Activated naive CD8-positive, alpha-beta T cell treated with anti-CD3 and anti-CD28 coated beads, Interleukin-2, amount 50 U/mL, for 24 hours (primary cell): Measurements from ENCODE around the gene C1QTNF12.
A peak's percentile ranks its signal among the peaks of the same experiment; 100 is the strongest.

Experiments
- ATAC-seq: fragments of 150-1000 bp; cut with Tn5 transposase; one replicate; pipeline ENCODE4 v1.10.0; 2021
- DNase-seq: peaks from one replicate; pipeline ENCODE4 v3.0.0; 2021
- H3K27ac Mint-ChIP-seq: one replicate; pipeline ENCODE4 v1.8.0; 2021; ENCODE audit warnings: mild to moderate bottlenecking, mixed read lengths
- H3K27me3 Mint-ChIP-seq: one replicate; pipeline ENCODE4 v1.8.0; 2021; ENCODE audit warnings: mixed read lengths
- H3K36me3 Mint-ChIP-seq: one replicate; pipeline ENCODE4 v1.8.0; 2021; ENCODE audit warnings: low read depth, mixed read lengths
- H3K4me1 Mint-ChIP-seq: one replicate; pipeline ENCODE4 v1.8.0; 2021; ENCODE audit warnings: mixed read lengths
- H3K4me3 Mint-ChIP-seq: one replicate; pipeline ENCODE4 v1.8.0; 2021; ENCODE audit warnings: mild to moderate bottlenecking, moderate library complexity, mixed read lengths
- H3K9me3 Mint-ChIP-seq: one replicate; pipeline ENCODE4 v1.8.0; 2021; ENCODE audit warnings: mixed read lengths

Gene C1QTNF12

GRCh38 chr1:1246577-1247340 lies at the start of gene C1QTNF12:
Gene C1QTNF12 (minus strand): TSS chr1:1246722. CDS start chr1:1246690, 32 bp downstream.
- Mint-ChIP-seq H3K27me3 (no peaks in the 10 kb centered on the region), H3K36me3 (peaks cover 2% of the 10 kb centered on the region), H3K9me3 (no peaks in the 10 kb centered on the region), H3K4me1 (peaks cover 18% of the 10 kb centered on the region), H3K4me3 (no peak within 1 kb of the TSS), H3K27ac (no peak within 1 kb of the TSS)
- no peak for DNase-seq
- no peak for ATAC-seq

- no peak for DNase-seq
- Mint-ChIP-seq H3K4me1 (no peaks in the 10 kb centered on the region), H3K4me3 (no peak overlapping the region), H3K36me3 (no peaks in the 10 kb centered on the region), H3K9me3 (no peaks in the 10 kb centered on the region), H3K27ac (no peak overlapping the region), H3K27me3 (no peaks in the 10 kb centered on the region)
- no peak for ATAC-seq
Measured at GRCh38 chr1:1295154-1295923, 48.8 kb upstream of the C1QTNF12 start.

- H3K27me3 Mint-ChIP-seq = no peaks in the 10 kb centered on the region
- ATAC-seq (no peak), DNase-seq (no peak)
- no peaks in the 10 kb centered on the region for H3K4me1 Mint-ChIP-seq
- no peak overlapping the region for H3K4me3 Mint-ChIP-seq
- H3K9me3 Mint-ChIP-seq = no peaks in the 10 kb centered on the region
- no peak overlapping the region for H3K27ac Mint-ChIP-seq
- H3K36me3 Mint-ChIP-seq = no peaks in the 10 kb centered on the region
Measured at GRCh38 chr1:1294250-1294890, 47.8 kb upstream of the C1QTNF12 start.

GRCh38 chr1:1293263-1294249 lies 47.0 kb upstream of the C1QTNF12 start:
- ATAC-seq (no peak), DNase-seq (no peak)
- Mint-ChIP-seq H3K4me3 (no peak overlapping the region), H3K4me1 (no peaks in the 10 kb centered on the region), H3K27ac (no peak overlapping the region), H3K36me3 (no peaks in the 10 kb centered on the region), H3K27me3 (no peaks in the 10 kb centered on the region), H3K9me3 (no peaks in the 10 kb centered on the region)

GRCh38 chr1:1292851-1293250 lies 46.3 kb upstream of the C1QTNF12 start:
- no peaks in the 10 kb centered on the region for H3K9me3 Mint-ChIP-seq

GRCh38 chr1:1292442-1292779 lies 45.9 kb upstream of the C1QTNF12 start:
- Mint-ChIP-seq H3K36me3 (no peaks in the 10 kb centered on the region), H3K27ac (no peak overlapping the region), H3K27me3 (no peaks in the 10 kb centered on the region), H3K4me1 (no peaks in the 10 kb centered on the region), H3K9me3 (no peaks in the 10 kb centered on the region), H3K4me3 (no peak overlapping the region)
- DNase-seq (no peak), ATAC-seq (no peak)

More at GRCh38 chr1:1292851-1293250, 46.3 kb upstream of the C1QTNF12 start:
- Mint-ChIP-seq H3K27ac (no peak overlapping the region), H3K4me1 (no peaks in the 10 kb centered on the region), H3K27me3 (no peaks in the 10 kb centered on the region), H3K4me3 (no peak overlapping the region), H3K36me3 (no peaks in the 10 kb centered on the region)
- DNase-seq = no peak
- ATAC-seq = no peak

- DNase-seq = peak; percentile 61
- H3K27ac Mint-ChIP-seq = no peak overlapping the region
- ATAC-seq = no peak
- H3K9me3 Mint-ChIP-seq = no peaks in the 10 kb centered on the region
- H3K36me3 Mint-ChIP-seq = no peaks in the 10 kb centered on the region
- H3K4me1 Mint-ChIP-seq = no peaks in the 10 kb centered on the region
- no peaks in the 10 kb centered on the region for H3K27me3 Mint-ChIP-seq
- no peak overlapping the region for H3K4me3 Mint-ChIP-seq
Measured at GRCh38 chr1:1291548-1292441, 45.3 kb upstream of the C1QTNF12 start.

- Mint-ChIP-seq H3K27ac (no peak overlapping the region), H3K36me3 (no peaks in the 10 kb centered on the region), H3K4me1 (no peaks in the 10 kb centered on the region), H3K4me3 (no peak overlapping the region), H3K9me3 (no peaks in the 10 kb centered on the region), H3K27me3 (no peaks in the 10 kb centered on the region)
- ATAC-seq (no peak), DNase-seq (no peak)
Measured at GRCh38 chr1:1291023-1291528, 44.6 kb upstream of the C1QTNF12 start.

- Mint-ChIP-seq H3K27me3 (no peaks in the 10 kb centered on the region), H3K4me3 (no peak overlapping the region), H3K4me1 (no peaks in the 10 kb centered on the region), H3K27ac (no peak overlapping the region), H3K36me3 (no peaks in the 10 kb centered on the region), H3K9me3 (no peaks in the 10 kb centered on the region)
- DNase-seq = peak; percentile 70
- no peak for ATAC-seq
Measured at GRCh38 chr1:1290238-1290731, 43.8 kb upstream of the C1QTNF12 start.

GRCh38 chr1:1287288-1288110 lies 41.0 kb upstream of the C1QTNF12 start:
- no peak for ATAC-seq
- no peaks in the 10 kb centered on the region for H3K9me3 Mint-ChIP-seq
- no peaks in the 10 kb centered on the region for H3K27me3 Mint-ChIP-seq
- DNase-seq = no peak
- H3K36me3 Mint-ChIP-seq = no peaks in the 10 kb centered on the region
- no peak overlapping the region for H3K4me3 Mint-ChIP-seq
- H3K27ac Mint-ChIP-seq = no peak overlapping the region
- no peaks in the 10 kb centered on the region for H3K4me1 Mint-ChIP-seq

- Mint-ChIP-seq H3K27ac (no peak overlapping the region), H3K9me3 (no peaks in the 10 kb centered on the region), H3K4me3 (no peak overlapping the region), H3K36me3 (no peaks in the 10 kb centered on the region), H3K27me3 (no peaks in the 10 kb centered on the region), H3K4me1 (no peaks in the 10 kb centered on the region)
- DNase-seq (no peak), ATAC-seq (no peak)
Measured at GRCh38 chr1:1286313-1287261, 40.1 kb upstream of the C1QTNF12 start.
